Calu3 (cell line): ENCODE results near the gene PAK5. TPM values are rescaled to one million over a fixed set of nuclear protein-coding genes. Genes with fewer than 3 reads are reported as not detected.

Experiments used
- BruUV-seq: library from RNA; stranded (reverse); fragments of 400-500 nt; replicated peaks from 2 replicates; lab custom pipeline; 2021; lab: Mats Ljungman, UMichigan
- CTCF ChIA-PET: fragments of 300-600 bp; sonication (Branson Sonifier 250); formaldehyde crosslinking; loops from one replicate; lab custom pipeline; 2022; ENCODE audit warnings: antibody characterized with exemption; lab: Charles Lee
- DNase-seq: peaks from one replicate; pipeline ENCODE4 v3.0.0; 2022
- H3K27ac Mint-ChIP-seq: one replicate; pipeline ENCODE4 v1.8.0; 2022; ENCODE audit warnings: mixed read lengths; ENCODE audit not compliant: unreplicated experiment
- H3K27me3 Mint-ChIP-seq: one replicate; pipeline ENCODE4 v1.8.0; 2022; ENCODE audit warnings: mixed read lengths; ENCODE audit not compliant: unreplicated experiment
- H3K36me3 Mint-ChIP-seq: one replicate; pipeline ENCODE4 v1.8.0; 2022; ENCODE audit warnings: mild to moderate bottlenecking, moderate library complexity, mixed read lengths; ENCODE audit not compliant: insufficient read depth, unreplicated experiment
- H3K4me1 Mint-ChIP-seq: one replicate; pipeline ENCODE4 v1.8.0; 2022; ENCODE audit warnings: mild to moderate bottlenecking, low read depth, mixed read lengths; ENCODE audit not compliant: unreplicated experiment
- H3K4me3 Mint-ChIP-seq: one replicate; pipeline ENCODE4 v1.8.0; 2022; ENCODE audit warnings: mild to moderate bottlenecking, low read depth, moderate library complexity, mixed read lengths; ENCODE audit not compliant: unreplicated experiment
- H3K9me3 Mint-ChIP-seq: one replicate; pipeline ENCODE4 v1.8.0; 2022; ENCODE audit warnings: low read depth, mixed read lengths; ENCODE audit not compliant: unreplicated experiment
- intact Hi-C: fragments of 100-400 bp; cut with micrococcal nuclease; formaldehyde crosslinking; loops from one replicate; pipeline ENCODE4 v1.10.0; 2022; ENCODE audit not compliant: unreplicated experiment
- total RNA-seq: library from RNA; stranded (reverse); gene quantifications from 2 replicates; pipeline ENCODE4 v1.2.3, GENCODE V29; 2022
- TF ChIP-seq, protein P1 (sequence below): fragments of 200-600 bp; IDR thresholded peaks from one replicate; pipeline ENCODE4 v1.8.0; 2022; ENCODE audit warnings: antibody characterized with exemption; ENCODE audit not compliant: unreplicated experiment

PAK5 gene
- total RNA-seq, 1 experiment from 2014 or later = not detected

DNA sequence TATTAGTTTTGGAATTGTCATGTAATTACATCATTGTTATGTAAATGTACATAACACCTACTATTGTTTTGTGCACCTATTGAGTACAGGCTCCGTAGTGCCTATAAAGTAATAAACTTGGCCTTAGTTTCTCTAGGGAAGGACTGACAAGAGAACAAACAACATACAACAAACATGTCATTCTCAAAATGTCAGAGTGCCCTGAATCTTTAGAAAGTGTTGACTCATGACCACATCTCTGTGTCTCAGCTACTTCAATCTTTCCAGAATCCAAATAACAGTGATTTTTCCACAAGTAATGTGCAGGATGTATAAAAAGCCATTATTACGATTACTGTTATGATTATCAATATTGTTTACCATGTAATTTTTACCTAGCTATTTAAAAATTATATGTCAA lies 307.3 kb downstream of the PAK5 start:
- CTCF ChIA-PET = no interaction called here
- no peaks in the 10 kb centered on the region for H3K36me3 Mint-ChIP-seq
- intact Hi-C loops = no loop called here
- H3K27ac Mint-ChIP-seq = no peak overlapping the region
- BruUV-seq = no TSS peak
- DNase-seq = no peak
- H3K27me3 Mint-ChIP-seq = no peaks in the 10 kb centered on the region
- no peaks in the 10 kb centered on the region for H3K4me1 Mint-ChIP-seq
- H3K4me3 Mint-ChIP-seq = no peak overlapping the region
- no peaks in the 10 kb centered on the region for H3K9me3 Mint-ChIP-seq
- TF ChIP-seq, protein P1, sequence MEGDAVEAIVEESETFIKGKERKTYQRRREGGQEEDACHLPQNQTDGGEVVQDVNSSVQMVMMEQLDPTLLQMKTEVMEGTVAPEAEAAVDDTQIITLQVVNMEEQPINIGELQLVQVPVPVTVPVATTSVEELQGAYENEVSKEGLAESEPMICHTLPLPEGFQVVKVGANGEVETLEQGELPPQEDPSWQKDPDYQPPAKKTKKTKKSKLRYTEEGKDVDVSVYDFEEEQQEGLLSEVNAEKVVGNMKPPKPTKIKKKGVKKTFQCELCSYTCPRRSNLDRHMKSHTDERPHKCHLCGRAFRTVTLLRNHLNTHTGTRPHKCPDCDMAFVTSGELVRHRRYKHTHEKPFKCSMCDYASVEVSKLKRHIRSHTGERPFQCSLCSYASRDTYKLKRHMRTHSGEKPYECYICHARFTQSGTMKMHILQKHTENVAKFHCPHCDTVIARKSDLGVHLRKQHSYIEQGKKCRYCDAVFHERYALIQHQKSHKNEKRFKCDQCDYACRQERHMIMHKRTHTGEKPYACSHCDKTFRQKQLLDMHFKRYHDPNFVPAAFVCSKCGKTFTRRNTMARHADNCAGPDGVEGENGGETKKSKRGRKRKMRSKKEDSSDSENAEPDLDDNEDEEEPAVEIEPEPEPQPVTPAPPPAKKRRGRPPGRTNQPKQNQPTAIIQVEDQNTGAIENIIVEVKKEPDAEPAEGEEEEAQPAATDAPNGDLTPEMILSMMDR = no peak

DNA sequence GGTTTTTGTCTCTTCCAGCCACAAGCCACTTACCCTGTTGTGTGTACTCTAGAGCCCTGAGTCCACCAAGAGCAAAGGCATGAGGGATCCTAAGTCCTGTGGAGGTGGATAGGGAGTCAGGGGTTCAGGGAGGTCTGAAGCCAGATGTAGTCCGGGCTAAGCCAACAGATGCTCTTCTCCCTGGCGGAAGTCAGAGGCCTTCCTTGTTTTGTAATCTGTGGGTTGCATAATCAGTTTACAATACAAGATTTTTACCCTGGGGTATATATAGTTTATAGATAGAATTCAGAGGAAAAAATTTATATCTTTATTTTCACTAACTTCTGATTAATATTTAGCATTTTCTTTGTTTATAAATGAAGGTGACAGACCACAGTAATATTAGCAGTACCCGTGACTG lies 315.2 kb downstream of the PAK5 start:
- Mint-ChIP-seq H3K4me1 (no peaks in the 10 kb centered on the region), H3K4me3 (no peak overlapping the region), H3K36me3 (no peaks in the 10 kb centered on the region), H3K27ac (no peak overlapping the region), H3K9me3 (no peaks in the 10 kb centered on the region), H3K27me3 (no peaks in the 10 kb centered on the region)
- intact Hi-C loops = no loop called here
- TF ChIP-seq, protein P1 = no peak
- no peak for DNase-seq
- CTCF ChIA-PET = no interaction called here
- BruUV-seq = no TSS peak

DNA sequence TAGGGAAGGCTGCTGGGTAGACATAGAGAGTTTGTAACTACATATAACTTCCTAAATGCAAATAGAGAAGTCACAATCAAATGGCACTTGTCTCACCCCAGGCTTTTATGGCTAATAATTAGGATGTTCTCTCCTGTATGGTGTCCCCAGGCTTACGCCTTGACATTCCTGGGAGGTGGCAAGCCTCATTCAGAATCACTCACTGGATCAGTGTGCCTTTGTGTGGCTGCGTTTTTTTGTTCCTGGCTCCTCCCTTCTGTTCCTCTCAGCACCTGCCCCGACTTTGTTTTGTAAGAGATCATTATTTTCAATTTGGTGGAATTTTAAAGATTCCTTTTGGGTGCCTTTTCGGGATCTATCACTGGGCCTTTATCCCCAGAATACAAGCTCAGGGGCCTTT lies 318.8 kb downstream of the PAK5 start:
- no peaks in the 10 kb centered on the region for H3K4me1 Mint-ChIP-seq
- TF ChIP-seq, protein P1 = no peak
- no peak for DNase-seq
- intact Hi-C loops = no loop called here
- no peaks in the 10 kb centered on the region for H3K9me3 Mint-ChIP-seq
- no peaks in the 10 kb centered on the region for H3K36me3 Mint-ChIP-seq
- BruUV-seq = no TSS peak
- CTCF ChIA-PET = no interaction called here
- no peak overlapping the region for H3K4me3 Mint-ChIP-seq
- no peak overlapping the region for H3K27ac Mint-ChIP-seq
- peaks cover 3% of the 10 kb centered on the region for H3K27me3 Mint-ChIP-seq

DNA sequence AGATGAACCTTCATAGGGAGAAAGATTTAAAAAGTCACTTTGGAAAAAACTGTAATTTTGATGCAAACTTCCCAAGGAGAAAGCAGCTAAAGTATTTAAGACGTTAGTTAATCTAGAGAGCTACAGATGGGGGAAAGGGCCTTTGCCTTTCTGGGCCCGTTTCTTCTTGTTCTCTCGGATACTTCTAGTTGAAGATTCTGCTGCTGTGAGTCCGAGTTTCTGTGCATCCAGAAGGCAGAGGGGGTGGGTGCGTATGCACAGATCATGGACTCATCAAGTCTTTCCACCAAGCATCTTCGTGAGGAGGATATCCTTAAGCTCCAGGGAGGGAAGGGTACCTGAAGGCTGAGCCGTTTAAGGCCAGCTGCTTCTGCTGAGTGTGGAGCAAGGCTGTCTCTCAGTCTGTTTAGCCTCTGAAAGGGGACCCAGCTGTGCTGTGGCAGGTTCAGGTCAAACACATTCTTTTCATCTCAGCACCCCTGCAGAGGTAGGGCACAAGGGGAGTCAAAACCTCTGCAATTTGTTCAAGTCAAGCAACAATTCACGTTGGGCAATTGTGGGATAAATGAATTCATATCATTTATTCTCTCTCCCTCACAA lies 320.2 kb downstream of the PAK5 start:
- BruUV-seq = no TSS peak
- Mint-ChIP-seq H3K4me3 (no peak overlapping the region), H3K36me3 (no peaks in the 10 kb centered on the region), H3K27ac (no peak overlapping the region), H3K27me3 (peaks cover 16% of the 10 kb centered on the region), H3K4me1 (no peaks in the 10 kb centered on the region), H3K9me3 (no peaks in the 10 kb centered on the region)
- no peak for DNase-seq
- TF ChIP-seq, protein P1 = no peak
- intact Hi-C loops = loop anchor here (10.0 kb wide), 1 partner anchor 76 kb away; no protein-coding TSS in a partner anchor
- CTCF ChIA-PET = no interaction called here
